ENCODE data around the gene EZH2.

- TF ChIP-seq, protein P1, sequence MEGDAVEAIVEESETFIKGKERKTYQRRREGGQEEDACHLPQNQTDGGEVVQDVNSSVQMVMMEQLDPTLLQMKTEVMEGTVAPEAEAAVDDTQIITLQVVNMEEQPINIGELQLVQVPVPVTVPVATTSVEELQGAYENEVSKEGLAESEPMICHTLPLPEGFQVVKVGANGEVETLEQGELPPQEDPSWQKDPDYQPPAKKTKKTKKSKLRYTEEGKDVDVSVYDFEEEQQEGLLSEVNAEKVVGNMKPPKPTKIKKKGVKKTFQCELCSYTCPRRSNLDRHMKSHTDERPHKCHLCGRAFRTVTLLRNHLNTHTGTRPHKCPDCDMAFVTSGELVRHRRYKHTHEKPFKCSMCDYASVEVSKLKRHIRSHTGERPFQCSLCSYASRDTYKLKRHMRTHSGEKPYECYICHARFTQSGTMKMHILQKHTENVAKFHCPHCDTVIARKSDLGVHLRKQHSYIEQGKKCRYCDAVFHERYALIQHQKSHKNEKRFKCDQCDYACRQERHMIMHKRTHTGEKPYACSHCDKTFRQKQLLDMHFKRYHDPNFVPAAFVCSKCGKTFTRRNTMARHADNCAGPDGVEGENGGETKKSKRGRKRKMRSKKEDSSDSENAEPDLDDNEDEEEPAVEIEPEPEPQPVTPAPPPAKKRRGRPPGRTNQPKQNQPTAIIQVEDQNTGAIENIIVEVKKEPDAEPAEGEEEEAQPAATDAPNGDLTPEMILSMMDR (IDR thresholded peaks at IDR 0.05) = no peak
- no peak for TF ChIP-seq POLR2A (IDR thresholded peaks at IDR 0.05)
These were observed 16.3 kb downstream of the EZH2 start for GRCh38 chr7:148867596-148868377.
